ENCODE data around the gene KCTD13. TPM values are rescaled to one million over a fixed set of nuclear protein-coding genes. Genes with fewer than 3 reads are reported as not detected.

The KCTD13 gene
- total RNA-seq: 2.6 and 3.2 TPM in 2 replicates

GRCh38 chr16:29925781-29926710, at the start of gene KCTD13:
Gene KCTD13, minus strand, starts transcription at chr16:29926226. Its CDS starts 193 bp downstream, at chr16:29926033.

GRCh38 chr16:29973384-29974246, 47.6 kb upstream of the KCTD13 start, which contains the start of gene TAOK2:
Gene TAOK2, plus strand, starts transcription at chr16:29973868. Its CDS starts 3,905 bp downstream, at chr16:29977773.

GRCh38 chr16:29961479-29962343, 35.7 kb upstream of the KCTD13 start, which contains the start of gene TMEM219:
Gene TMEM219, plus strand, starts transcription at chr16:29962079. Its CDS starts 1,065 bp downstream, at chr16:29963144.

GRCh38 chr16:29900102-29900887, 25.7 kb downstream of the KCTD13 start, which contains the start of gene ASPHD1:
Gene ASPHD1, plus strand, starts transcription at chr16:29900488. Its CDS starts 484 bp downstream, at chr16:29900972.

GRCh38 chr16:29899516-29900101, 26.4 kb downstream of the KCTD13 start, which contains the start of gene SEZ6L2:
Gene SEZ6L2, minus strand, starts transcription at chr16:29899550. Its CDS starts 531 bp downstream, at chr16:29899019.

GRCh38 chr16:29862884-29863668, 63.0 kb downstream of the KCTD13 start, which contains the start of gene CDIPT:
Gene CDIPT, minus strand, starts transcription at chr16:29863226. Its CDS starts 369 bp downstream, at chr16:29862857.

Other genes with a start within 250 kb of the KCTD13 start
- 0.65 TPM in 1 of 2 replicates, not detected in the other for gene QPRT, start 247.0 kb downstream of the KCTD13 start, total RNA-seq
- gene C16orf54, start 180.2 kb downstream of the KCTD13 start, total RNA-seq: not detected in 2 replicates
- gene ZG16, start 148.0 kb downstream of the KCTD13 start, total RNA-seq: not detected in 2 replicates
- 15.1 TPM in 2 replicates for gene KIF22, start 135.5 kb downstream of the KCTD13 start, total RNA-seq
- gene MAZ, start 119.7 kb downstream of the KCTD13 start, total RNA-seq: 102 and 129 TPM in 2 replicates
- gene PRRT2, start 114.0 kb downstream of the KCTD13 start, total RNA-seq: under 0.01 and 0.09 TPM in 2 replicates
- gene PAGR1, start 110.1 kb downstream of the KCTD13 start, total RNA-seq: 14.0 and 15.6 TPM in 2 replicates
- 106 and 116 TPM in 2 replicates for gene MVP, start 105.8 kb downstream of the KCTD13 start, total RNA-seq
- gene CDIPT, start 63.0 kb downstream of the KCTD13 start, total RNA-seq: 68.7 and 73.8 TPM in 2 replicates
- 0.26 and 0.98 TPM in 2 replicates for gene SEZ6L2, start 26.7 kb downstream of the KCTD13 start, total RNA-seq
- 0.17 and 0.33 TPM in 2 replicates for gene ASPHD1, start 25.7 kb downstream of the KCTD13 start, total RNA-seq
- gene TMEM219, start 35.9 kb upstream of the KCTD13 start, total RNA-seq: 54.8 and 69.0 TPM in 2 replicates
- gene TAOK2, start 47.6 kb upstream of the KCTD13 start, total RNA-seq: 77.8 and 79.8 TPM in 2 replicates
- gene HIRIP3, start 69.4 kb upstream of the KCTD13 start, total RNA-seq: 3.6 and 5.5 TPM in 2 replicates
- gene INO80E, start 70.0 kb upstream of the KCTD13 start, total RNA-seq: 16.6 and 17.7 TPM in 2 replicates
- gene DOC2A, start 84.8 kb upstream of the KCTD13 start, total RNA-seq: 0.09 and 0.33 TPM in 2 replicates
- gene C16orf92, start 97.0 kb upstream of the KCTD13 start, total RNA-seq: not detected in 2 replicates
- not detected in 2 replicates for gene TLCD3B, start 105.0 kb upstream of the KCTD13 start, total RNA-seq
- gene ALDOA, start 139.5 kb upstream of the KCTD13 start, total RNA-seq: 155 and 225 TPM in 2 replicates
- 190 and 227 TPM in 2 replicates for gene PPP4C, start 149.8 kb upstream of the KCTD13 start, total RNA-seq
- 0.11 and 0.26 TPM in 2 replicates for gene TBX6, start 165.7 kb upstream of the KCTD13 start, total RNA-seq
- 22.9 and 26.1 TPM in 2 replicates for gene YPEL3, start 170.0 kb upstream of the KCTD13 start, total RNA-seq
- gene GDPD3, start 187.3 kb upstream of the KCTD13 start, total RNA-seq: 0.86 and 1.2 TPM in 2 replicates
- 39.7 and 43.9 TPM in 2 replicates for gene MAPK3, start 197.0 kb upstream of the KCTD13 start, total RNA-seq

All from dermis lymphatic vessel endothelial cell (primary cell).